Gastrocnemius medialis (tissue), 4 donors: ENCODE data around the gene SLC9B2.

Experiments used
- POLR2A ChIP-seq, 2 donors: fragments of 450-650 bp; IDR thresholded peaks; one replicate each; pipeline ENCODE4 v1.6.1; 2017; ENCODE audit warnings: antibody characterized with exemption in 2 of 2, mild to moderate bottlenecking in 2 of 2, moderate library complexity in 2 of 2
- TF ChIP-seq, protein P1 (sequence below), 5 experiments: fragments of 450-650 bp in 3 of 5; fragments of 200-600 bp in 2 of 5; sonication (generic) in 2 of 5; IDR thresholded peaks in 4 of 5; conservative IDR thresholded peaks in 1 of 5; 1 replicate in 4 of 5; 2 replicates in 1 of 5; pipeline ENCODE4 v1.5.1; 2016 to 2019; ENCODE audit warnings: antibody characterized with exemption in 5 of 5, mild to moderate bottlenecking in 3 of 5, moderate library complexity in 3 of 5

DNA sequence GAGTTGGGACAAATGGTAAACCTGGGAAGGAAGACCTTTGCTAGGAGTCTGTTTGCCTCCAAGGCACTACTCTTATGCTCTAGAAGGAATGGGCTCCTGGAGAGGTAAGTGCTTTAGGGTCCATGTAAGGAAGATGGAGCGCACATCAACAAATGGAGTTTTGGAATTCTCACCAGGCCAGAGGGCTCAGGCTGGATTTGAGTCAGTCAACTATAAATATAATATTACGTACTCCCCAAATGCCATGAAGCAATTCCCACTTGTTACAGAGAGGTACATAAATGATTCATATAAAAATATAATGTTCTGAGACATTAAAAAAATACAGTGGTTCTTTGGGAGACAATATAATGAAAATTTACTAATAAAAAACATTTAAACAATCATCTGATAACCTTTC lies 55.4 kb downstream of the SLC9B2 start:
- TF ChIP-seq, protein P1, sequence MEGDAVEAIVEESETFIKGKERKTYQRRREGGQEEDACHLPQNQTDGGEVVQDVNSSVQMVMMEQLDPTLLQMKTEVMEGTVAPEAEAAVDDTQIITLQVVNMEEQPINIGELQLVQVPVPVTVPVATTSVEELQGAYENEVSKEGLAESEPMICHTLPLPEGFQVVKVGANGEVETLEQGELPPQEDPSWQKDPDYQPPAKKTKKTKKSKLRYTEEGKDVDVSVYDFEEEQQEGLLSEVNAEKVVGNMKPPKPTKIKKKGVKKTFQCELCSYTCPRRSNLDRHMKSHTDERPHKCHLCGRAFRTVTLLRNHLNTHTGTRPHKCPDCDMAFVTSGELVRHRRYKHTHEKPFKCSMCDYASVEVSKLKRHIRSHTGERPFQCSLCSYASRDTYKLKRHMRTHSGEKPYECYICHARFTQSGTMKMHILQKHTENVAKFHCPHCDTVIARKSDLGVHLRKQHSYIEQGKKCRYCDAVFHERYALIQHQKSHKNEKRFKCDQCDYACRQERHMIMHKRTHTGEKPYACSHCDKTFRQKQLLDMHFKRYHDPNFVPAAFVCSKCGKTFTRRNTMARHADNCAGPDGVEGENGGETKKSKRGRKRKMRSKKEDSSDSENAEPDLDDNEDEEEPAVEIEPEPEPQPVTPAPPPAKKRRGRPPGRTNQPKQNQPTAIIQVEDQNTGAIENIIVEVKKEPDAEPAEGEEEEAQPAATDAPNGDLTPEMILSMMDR (IDR thresholded peaks at IDR 0.05 in 4 of 5, conservative IDR thresholded peaks at IDR 0.05 in 1 of 5) = no peak
- TF ChIP-seq POLR2A (IDR thresholded peaks at IDR 0.05) = no peak
